Adrenal gland (tissue), 5 donors: ENCODE measurements around the gene FOXG1.

Experiments
- CTCF ChIP-seq, 6 experiments: fragments of 450-650 bp in 4 of 6; fragments of 200-600 bp in 2 of 6; sonication (generic) in 1 of 6; IDR thresholded peaks; 1 replicate in 5 of 6; 2 replicates in 1 of 6; pipeline versions ENCODE4 v1.5.1 to v1.8.0; 2016 to 2021; ENCODE audit warnings: antibody characterized with exemption in 6 of 6, mild to moderate bottlenecking in 2 of 6, moderate library complexity in 1 of 6
- POLR2A ChIP-seq, 2 donors: fragments of 450-650 bp; IDR thresholded peaks; one replicate each; pipeline ENCODE4 v1.6.1; 2017; ENCODE audit warnings: antibody characterized with exemption in 2 of 2, mild to moderate bottlenecking in 2 of 2, moderate library complexity in 1 of 2
- donor health status: DM: no; HTN: no; CAD: no.

- TF ChIP-seq CTCF (IDR thresholded peaks at IDR 0.05) (no peak), POLR2A (IDR thresholded peaks at IDR 0.05) (no peak)
These were observed 6.1 kb upstream of the FOXG1 start for GRCh38 chr14:28760431-28760996.
